ENCODE data around the gene PDZD2.

DNA sequence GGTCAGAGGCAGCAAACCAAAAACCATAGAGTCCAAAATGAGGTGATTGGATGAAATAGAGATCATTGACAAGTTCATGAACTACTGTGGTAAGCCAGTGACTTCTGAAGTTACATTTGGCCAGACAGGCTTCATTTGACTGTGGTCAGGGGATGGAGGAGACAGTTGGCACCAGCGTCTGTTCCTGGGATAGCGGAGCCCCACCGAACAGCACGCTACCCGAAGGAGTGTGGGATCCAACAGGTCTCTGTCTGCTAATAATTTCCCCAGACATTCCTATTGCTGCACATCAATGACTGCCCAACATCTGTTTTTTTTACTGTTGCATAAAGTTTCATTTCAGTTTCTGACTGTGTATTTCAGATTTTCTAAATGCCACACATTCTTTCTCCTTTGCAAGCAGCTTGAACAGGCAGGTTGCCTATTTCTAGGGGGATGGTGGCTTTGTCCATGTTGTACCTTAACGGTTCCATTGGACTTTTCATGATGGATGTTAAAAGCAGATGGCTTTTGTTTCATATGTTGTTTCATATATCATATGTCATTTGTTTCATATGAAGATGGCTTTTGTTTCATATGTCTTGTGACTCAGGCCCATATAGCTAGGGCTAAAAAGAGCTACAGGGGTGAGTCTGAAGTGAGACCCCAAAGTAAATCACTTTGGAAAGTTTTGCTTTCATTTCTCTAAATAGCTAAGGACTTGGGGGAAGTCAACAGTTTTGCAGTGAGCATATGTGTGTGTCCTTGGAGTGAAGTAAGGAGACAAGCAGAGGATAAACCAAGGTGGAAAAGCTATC, 354.4 kb downstream of the PDZD2 start:
- TF ChIP-seq CTCF (conservative IDR thresholded peaks at IDR 0.05) = no peak
- TF ChIP-seq EZH2 (IDR thresholded peaks at IDR 0.05; ENCODE audit: low read depth) = no peak

Data from PC-9 (cell line).